B cell (primary cell): ENCODE measurements around the gene MND1. TPM values are rescaled to one million over a fixed set of nuclear protein-coding genes. Genes with fewer than 3 reads are reported as not detected.

Experiments
- ATAC-seq: fragments of 200-7000 bp; cut with Tn5 transposase; one replicate; pipeline ENCODE4 v1.10.0; 2021; ENCODE audit warnings: low read depth, mild to moderate bottlenecking, moderate number of reproducible peaks, moderate library complexity
- CTCF ChIA-PET: fragments of 350-600 bp; sonication (Branson Sonifier 250); formaldehyde crosslinking; loops from one replicate; lab custom pipeline; 2021; ENCODE audit warnings: antibody characterized with exemption, inconsistent platforms; lab: Charles Lee
- POLR2A ChIA-PET: fragments of 350-600 bp; sonication (Branson Sonifier 250); formaldehyde crosslinking; loops from one replicate; lab custom pipeline; 2021; ENCODE audit warnings: antibody characterized with exemption; lab: Charles Lee
- DNase-seq: peaks from one replicate; pipeline ENCODE4 v3.0.0; 2013
- H2AFZ ChIP-seq: 2 replicates; pipeline ENCODE4 v1.6.1; 2012; ENCODE audit warnings: mild to moderate bottlenecking, low read depth, low read length; ENCODE audit not compliant: insufficient read depth, poor library complexity, severe bottlenecking
- H3K27ac ChIP-seq, 2 donors: 1 replicate in 1 of 2; 2 replicates in 1 of 2; pipeline ENCODE4 v1.5.1; 2012 to 2013; ENCODE audit warnings: low read length in 2 of 2, mild to moderate bottlenecking in 2 of 2, moderate library complexity in 1 of 2
- H3K27me3 ChIP-seq, 4 experiments: fragments of 200-600 bp in 1 of 4; sonication (generic) in 1 of 4; replicated peaks in 1 of 4; 1 replicate in 2 of 4; 2 replicates in 2 of 4; pipeline versions ENCODE4 v1.6.1 to v1.7.0; 2013 to 2016; ENCODE audit warnings: low read length in 3 of 4, mild to moderate bottlenecking in 2 of 4, mixed read lengths in 1 of 4, moderate library complexity in 1 of 4; ENCODE audit not compliant: insufficient read depth in 4 of 4, control insufficient read depth in 3 of 4; ENCODE audit errors: control extremely low read depth in 1 of 4
- H3K36me3 ChIP-seq, 2 experiments: replicated peaks in 1 of 2; 1 replicate in 1 of 2; 2 replicates in 1 of 2; pipeline versions ENCODE4 v1.6.1 to v1.7.1; 2013; ENCODE audit warnings: low read length in 1 of 2; ENCODE audit not compliant: insufficient read depth in 2 of 2, control insufficient read depth in 1 of 2; ENCODE audit errors: control extremely low read depth in 1 of 2, extremely low read depth in 1 of 2
- H3K4me1 ChIP-seq, 2 donors: fragments of 200-600 bp in 1 of 2; sonication (generic) in 1 of 2; 1 replicate in 1 of 2; 2 replicates in 1 of 2; pipeline versions ENCODE4 v1.5.1 to v1.6.1; 2013 to 2017; ENCODE audit warnings: low read length in 2 of 2; ENCODE audit not compliant: control insufficient read depth in 2 of 2, insufficient read depth in 2 of 2
- H3K4me2 ChIP-seq: replicated peaks from 2 replicates; pipeline ENCODE3; 2012; ENCODE audit warnings: mild to moderate bottlenecking, low read depth, low read length; ENCODE audit not compliant: poor library complexity, severe bottlenecking
- H3K4me3 ChIP-seq, 5 experiments: fragments of 200-600 bp in 1 of 5; sonication (generic) in 1 of 5; 1 replicate in 3 of 5; 2 replicates in 2 of 5; pipeline versions ENCODE4 v1.5.1 to v1.7.0; 2011 to 2016; ENCODE audit warnings: low read length in 4 of 5, mild to moderate bottlenecking in 4 of 5, low read depth in 2 of 5, control low read depth in 1 of 5, moderate library complexity in 1 of 5; ENCODE audit not compliant: insufficient read depth in 1 of 5; ENCODE audit errors: control extremely low read depth in 1 of 5, extremely low read depth in 1 of 5
- H3K79me2 ChIP-seq: fragments of 200-600 bp; sonication (generic); one replicate; pipeline ENCODE4 v1.6.0; 2016; ENCODE audit warnings: low read length; ENCODE audit not compliant: control insufficient read depth, insufficient read depth
- H3K9ac ChIP-seq: fragments of 200-600 bp; sonication (generic); 2 replicates; pipeline ENCODE4 v1.6.1; 2017; ENCODE audit warnings: mild to moderate bottlenecking, low read length, moderate library complexity
- H3K9me3 ChIP-seq, 3 donors: one replicate each; pipeline versions ENCODE4 v1.6.1 to v1.7.1; 2013; ENCODE audit warnings: low read length in 2 of 3; ENCODE audit not compliant: control insufficient read depth in 2 of 3, insufficient read depth in 1 of 3; ENCODE audit errors: control extremely low read depth in 1 of 3
- H4K20me1 ChIP-seq: 2 replicates; pipeline ENCODE4 v1.6.0; 2012; ENCODE audit warnings: mild to moderate bottlenecking, low read length; ENCODE audit not compliant: insufficient read depth, control insufficient read depth, poor library complexity, severe bottlenecking
- H3K27ac Mint-ChIP-seq: one replicate; pipeline ENCODE4 v1.8.0; 2021; ENCODE audit warnings: mixed read lengths
- H3K27me3 Mint-ChIP-seq: one replicate; pipeline ENCODE4 v1.8.0; 2021; ENCODE audit warnings: mixed read lengths
- H3K4me1 Mint-ChIP-seq: one replicate; pipeline ENCODE4 v1.8.0; 2021; ENCODE audit warnings: mixed read lengths
- H3K4me3 Mint-ChIP-seq: one replicate; pipeline ENCODE4 v1.8.0; 2021; ENCODE audit warnings: mixed read lengths
- H3K9me3 Mint-ChIP-seq: one replicate; pipeline ENCODE4 v1.8.0; 2022; ENCODE audit warnings: mixed read lengths; ENCODE audit not compliant: insufficient read depth
- CTCF ChIP-seq: fragments of 200-600 bp; IDR thresholded peaks from one replicate; pipeline ENCODE4 v1.8.0; 2022; ENCODE audit warnings: antibody characterized with exemption, mild to moderate bottlenecking
- EZH2 ChIP-seq: IDR thresholded peaks from 2 replicates; pipeline ENCODE4 v1.6.1; 2012; ENCODE audit warnings: borderline replicate concordance, low read depth, mild to moderate bottlenecking, moderate library complexity, low read length; ENCODE audit not compliant: insufficient read depth, poor library complexity, severe bottlenecking
- WGBS: methylation state at CpG from one replicate; pipeline ENCODE4 v1.1.5; 2013; ENCODE audit warnings: missing lambda C conversion rate; ENCODE audit not compliant: insufficient coverage; 5-methylcytosine and 5-hydroxymethylcytosine counted together
- intact Hi-C: fragments of 100-400 bp; cut with micrococcal nuclease; formaldehyde crosslinking; loops from one replicate; pipeline ENCODE4 v1.10.0; 2022
- polyA plus RNA-seq: library from polyadenylated mRNA; depleted of rRNA; stranded (reverse); fragments of >200 nt; gene quantifications from 2 replicates; pipeline ENCODE4 v1.2.3, GENCODE V29; 2012
- total RNA-seq, 2 donors: library from RNA; stranded (reverse); fragments of 120-200 nt in 1 of 2; gene quantifications; 1 replicate in 1 of 2; 2 replicates in 1 of 2; pipeline versions ENCODE4 v1.2.3 to v1.2.4, GENCODE V29; 2013 to 2022

Gene MND1
- total and polyA plus RNA-seq, 2 donors (not counting 1 experiment from before 2014, with no cell fraction given), result not detected

GRCh38 chr4:153394945-153395344, 50.5 kb downstream of the MND1 start:
- ATAC-seq (no peak), DNase-seq (no peak)
- H3K9ac ChIP-seq, result no peak overlapping the region
- no peaks in the 10 kb centered on the region for H3K36me3 ChIP-seq
- no peak overlapping the region for H3K4me3 Mint-ChIP-seq
- H3K27me3 ChIP-seq, result no peaks in the 10 kb centered on the region
- H3K4me1 ChIP-seq, result no peaks in the 10 kb centered on the region
- no peaks in the 10 kb centered on the region for H3K79me2 ChIP-seq
- no CpG with 5 or more reads among the region's 1 CpG for WGBS
- H3K27ac Mint-ChIP-seq, result no peak overlapping the region
- H2AFZ ChIP-seq, result no peak overlapping the region
- no peaks in the 10 kb centered on the region for H3K4me1 Mint-ChIP-seq
- intact Hi-C loops, result no loop called here
- H3K4me3 ChIP-seq, result no peak overlapping the region
- TF ChIP-seq EZH2 (no peak), CTCF (no peak)
- no peaks in the 10 kb centered on the region for H3K9me3 Mint-ChIP-seq
- POLR2A ChIA-PET, result no interaction called here
- no peaks in the 10 kb centered on the region for H4K20me1 ChIP-seq
- H3K27ac ChIP-seq, result no peak overlapping the region
- no peaks in the 10 kb centered on the region for H3K9me3 ChIP-seq
- no peaks in the 10 kb centered on the region for H3K27me3 Mint-ChIP-seq
- no peak overlapping the region for H3K4me2 ChIP-seq
- CTCF ChIA-PET, result no interaction called here

- no CpG with 5 or more reads among the region's 3 CpGs for WGBS
- H3K27ac Mint-ChIP-seq, result no peak overlapping the region
- CTCF ChIA-PET, result interaction anchor here (0.8 to 1.1 kb wide), 2 partner anchors 14 to 67 kb away, joined by 3 read pairs; no protein-coding TSS in a partner anchor
Observed at GRCh38 chr4:153398713-153399112, 54.2 kb downstream of the MND1 start.

More at GRCh38 chr4:153398713-153399112, 54.2 kb downstream of the MND1 start:
- DNase-seq, result no peak
- Mint-ChIP-seq H3K4me3 (no peak overlapping the region), H3K27me3 (no peaks in the 10 kb centered on the region), H3K9me3 (no peaks in the 10 kb centered on the region), H3K4me1 (no peaks in the 10 kb centered on the region)
- ATAC-seq, result no peak
- Histone ChIP-seq H4K20me1 (no peaks in the 10 kb centered on the region), H3K9ac (no peak overlapping the region), H3K27ac (no peak overlapping the region), H3K4me1 (no peaks in the 10 kb centered on the region), H3K79me2 (no peaks in the 10 kb centered on the region), H2AFZ (no peak overlapping the region), H3K9me3 (no peaks in the 10 kb centered on the region), H3K4me3 (no peak overlapping the region), H3K27me3 (no peaks in the 10 kb centered on the region), H3K36me3 (no peaks in the 10 kb centered on the region), H3K4me2 (no peak overlapping the region)
- POLR2A ChIA-PET, result no interaction called here
- intact Hi-C loops, result no loop called here
- TF ChIP-seq CTCF (no peak), EZH2 (no peak)
